Measurements from ENCODE around the gene PLCL2.

- TF ChIP-seq CTCF (IDR thresholded peaks at IDR 0.05): peak in 2 of 6 experiments; percentile 8 to 21
- TF ChIP-seq POLR2A (IDR thresholded peaks at IDR 0.05): no peak
These were observed 18.2 kb upstream of the PLCL2 start for GRCh38 chr3:16866571-16866970.
